ENCODE results near the gene WDR37.

Gene WDR37

GRCh38 chr10:1136268-1136667, 80.1 kb downstream of the WDR37 start:
- FAIRE-seq (no peak), DNase-seq (ENCODE audit: insufficient read length, low spot score) (no peak)
- TF ChIP-seq CTCF (IDR thresholded peaks at IDR 0.05; ENCODE audit: insufficient read depth, missing control alignments), result no peak

- FAIRE-seq, result no peak
- TF ChIP-seq CTCF (IDR thresholded peaks at IDR 0.05; ENCODE audit: insufficient read depth, missing control alignments), result no peak
- no peak for DNase-seq (ENCODE audit: insufficient read length, low spot score)
Observed at GRCh38 chr10:1137499-1138163, 81.4 kb downstream of the WDR37 start.

- FAIRE-seq, result no peak
- no peak for TF ChIP-seq CTCF (IDR thresholded peaks at IDR 0.05; ENCODE audit: insufficient read depth, missing control alignments)
Observed at GRCh38 chr10:1138529-1138928, 82.3 kb downstream of the WDR37 start.

GRCh38 chr10:1141261-1141660, 85.1 kb downstream of the WDR37 start:
- no peak for FAIRE-seq
- TF ChIP-seq CTCF (IDR thresholded peaks at IDR 0.05; ENCODE audit: insufficient read depth, missing control alignments), result no peak

More at GRCh38 chr10:1138529-1138928, 82.3 kb downstream of the WDR37 start:
- DNase-seq (ENCODE audit: insufficient read length, low spot score), result no peak

GRCh38 chr10:1141701-1142100, 85.5 kb downstream of the WDR37 start:
- TF ChIP-seq CTCF (IDR thresholded peaks at IDR 0.05; ENCODE audit: insufficient read depth, missing control alignments), result no peak
- FAIRE-seq (no peak), DNase-seq (ENCODE audit: insufficient read length, low spot score) (no peak)

More at GRCh38 chr10:1141261-1141660, 85.1 kb downstream of the WDR37 start:
- no peak for DNase-seq (ENCODE audit: insufficient read length, low spot score)

- no peak for FAIRE-seq
- no peak for DNase-seq (ENCODE audit: insufficient read length, low spot score)
- TF ChIP-seq CTCF (IDR thresholded peaks at IDR 0.05; ENCODE audit: insufficient read depth, missing control alignments), result no peak
Observed at GRCh38 chr10:1142596-1142995, 86.4 kb downstream of the WDR37 start.

- no peak for DNase-seq (ENCODE audit: insufficient read length, low spot score)
- no peak for FAIRE-seq
- TF ChIP-seq CTCF (IDR thresholded peaks at IDR 0.05; ENCODE audit: insufficient read depth, missing control alignments), result no peak
Observed at GRCh38 chr10:1147810-1148209, 91.6 kb downstream of the WDR37 start.

Measured in D721Med (cell line).